CD8-positive, alpha-beta memory T cell (primary cell): Measurements from ENCODE around the gene RGS7. TPM values are rescaled to one million over a fixed set of nuclear protein-coding genes. Genes with fewer than 3 reads are reported as not detected.
"Not testable (repeated sequence)": the region's sequence is repeated elsewhere in the genome, so short reads cannot be mapped to it uniquely, and the experiment has no call there.

ENCODE experiments used
- CTCF ChIA-PET: fragments of 350-600 bp; sonication (Branson Sonifier 250); formaldehyde crosslinking; loops from one replicate; lab custom pipeline; 2021; ENCODE audit warnings: antibody characterized with exemption; lab: Charles Lee
- POLR2A ChIA-PET: fragments of 350-600 bp; sonication (Branson Sonifier 250); formaldehyde crosslinking; loops from one replicate; lab custom pipeline; 2021; ENCODE audit warnings: antibody characterized with exemption; lab: Charles Lee
- DNase-seq, 5 donors: peaks; one replicate each; pipeline versions ENCODE4 v3.0.0 to v3.0.0-alpha.2; 2020 to 2022; ENCODE audit warnings: mixed read lengths in 1 of 5
- H3K27ac ChIP-seq: one replicate; pipeline ENCODE4 v1.7.0; 2013; ENCODE audit warnings: low read depth, mild to moderate bottlenecking, low read length, moderate library complexity
- H3K27me3 ChIP-seq: 2 replicates; pipeline ENCODE4 v1.7.0; 2013; ENCODE audit warnings: low read length, mild to moderate bottlenecking; ENCODE audit not compliant: insufficient read depth, poor library complexity, severe bottlenecking
- H3K36me3 ChIP-seq: 2 replicates; pipeline ENCODE4 v1.7.0; 2013; ENCODE audit warnings: mild to moderate bottlenecking, low read length, moderate library complexity; ENCODE audit not compliant: insufficient read depth
- H3K4me1 ChIP-seq: 2 replicates; pipeline ENCODE4 v1.7.0; 2013; ENCODE audit warnings: mild to moderate bottlenecking, low read length, moderate library complexity; ENCODE audit not compliant: insufficient read depth
- H3K4me3 ChIP-seq: 2 replicates; pipeline ENCODE4 v1.7.0; 2013; ENCODE audit warnings: mild to moderate bottlenecking, low read length
- H3K9me3 ChIP-seq: 2 replicates; pipeline ENCODE4 v1.7.0; 2013; ENCODE audit warnings: mild to moderate bottlenecking, low read length
- H3K27ac Mint-ChIP-seq, 8 donors: one replicate each; pipeline ENCODE4 v1.8.0; 2020 to 2021; ENCODE audit warnings: mixed read lengths in 8 of 8, mild to moderate bottlenecking in 6 of 8, inconsistent platforms in 3 of 8, moderate library complexity in 3 of 8
- H3K27me3 Mint-ChIP-seq, 2 donors: one replicate each; pipeline ENCODE4 v1.8.0; 2020 to 2021; ENCODE audit warnings: mixed read lengths in 2 of 2, mild to moderate bottlenecking in 1 of 2, moderate library complexity in 1 of 2
- H3K36me3 Mint-ChIP-seq, 3 donors: one replicate each; pipeline ENCODE4 v1.8.0; 2020 to 2021; ENCODE audit warnings: mixed read lengths in 3 of 3, inconsistent platforms in 1 of 3, mild to moderate bottlenecking in 1 of 3
- H3K4me1 Mint-ChIP-seq, 3 donors: one replicate each; pipeline ENCODE4 v1.8.0; 2020 to 2021; ENCODE audit warnings: mixed read lengths in 3 of 3, inconsistent platforms in 1 of 3, mild to moderate bottlenecking in 1 of 3
- H3K4me3 Mint-ChIP-seq, 7 donors: one replicate each; pipeline ENCODE4 v1.8.0; 2020 to 2021; ENCODE audit warnings: mixed read lengths in 7 of 7, mild to moderate bottlenecking in 6 of 7, moderate library complexity in 4 of 7, inconsistent platforms in 2 of 7
- H3K9me3 Mint-ChIP-seq, 5 donors: one replicate each; pipeline ENCODE4 v1.8.0; 2020 to 2022; ENCODE audit warnings: mixed read lengths in 5 of 5, mild to moderate bottlenecking in 3 of 5, moderate library complexity in 2 of 5, inconsistent platforms in 1 of 5
- polyA plus RNA-seq: library from polyadenylated mRNA; unstranded; fragments of 300-500 nt; fragmentation: Illumina TruSeq; gene quantifications from one replicate; pipeline ENCODE4 v1.2.3, GENCODE V29; 2021
- total RNA-seq, 2 experiments: library from RNA; stranded (reverse); gene quantifications; one replicate each; pipeline ENCODE4 v1.2.3, GENCODE V29; 2021

The RGS7 gene
- total and polyA plus RNA-seq, 3 experiments from 2014 or later: not detected

DNA sequence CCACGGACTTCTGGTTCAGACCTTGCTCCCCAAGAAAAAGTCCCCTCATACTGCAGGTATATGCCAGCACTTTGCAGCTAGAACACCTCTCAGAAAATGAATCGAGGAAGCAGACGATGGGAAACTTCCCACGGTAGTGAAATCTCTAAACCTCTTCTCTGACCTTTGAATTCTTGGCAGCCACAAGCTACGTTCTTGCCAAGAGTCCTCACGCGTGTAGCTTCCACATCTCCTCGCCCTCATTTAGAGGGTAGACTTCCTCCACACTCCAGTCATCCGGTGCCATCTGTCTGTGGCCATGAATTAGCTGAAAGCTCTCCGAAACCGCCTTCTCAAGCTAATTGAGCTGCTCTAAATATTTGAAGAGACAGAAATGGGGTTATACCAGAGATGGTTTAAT, 127.8 kb downstream of the RGS7 start:
- H3K27ac Mint-ChIP-seq: no peak overlapping the region
- H3K27me3 Mint-ChIP-seq: no peaks in the 10 kb centered on the region
- no peak overlapping the region for H3K4me3 Mint-ChIP-seq
- no peaks in the 10 kb centered on the region for H3K9me3 ChIP-seq
- no peaks in the 10 kb centered on the region for H3K36me3 Mint-ChIP-seq
- H3K4me1 Mint-ChIP-seq: no peaks in the 10 kb centered on the region
- H3K4me3 ChIP-seq: no peak overlapping the region
- ChIA-PET POLR2A (no interaction called here), CTCF (no interaction called here)
- H3K27me3 ChIP-seq: no peaks in the 10 kb centered on the region
- no peaks in the 10 kb centered on the region for H3K36me3 ChIP-seq
- no peak overlapping the region for H3K27ac ChIP-seq
- H3K9me3 Mint-ChIP-seq: peaks cover 4 to 19% (median 8%) of the 10 kb centered on the region in 5 donors
- no peaks in the 10 kb centered on the region for H3K4me1 ChIP-seq
- no peak for DNase-seq

DNA sequence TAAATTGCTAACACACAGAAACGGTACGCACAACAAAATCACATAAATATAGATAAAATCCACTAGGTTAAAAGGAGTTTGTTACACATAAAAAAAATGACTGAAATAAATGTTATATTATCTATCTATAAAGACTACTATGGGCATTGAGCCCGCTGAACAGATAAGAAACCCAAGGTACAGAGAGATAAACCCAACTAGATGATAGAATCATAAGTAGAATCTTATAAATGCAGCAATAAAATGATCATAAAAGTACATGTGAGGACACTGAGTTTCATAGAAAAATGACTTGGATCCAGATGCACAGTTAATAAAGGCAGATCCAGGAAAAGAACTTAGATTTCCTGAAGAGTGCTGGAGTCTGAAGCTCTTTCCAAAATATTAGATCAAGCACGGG, 128.7 kb downstream of the RGS7 start:
- H3K4me1 ChIP-seq: no peaks in the 10 kb centered on the region
- no peak for DNase-seq
- no peaks in the 10 kb centered on the region for H3K9me3 ChIP-seq
- H3K27me3 Mint-ChIP-seq: no peaks in the 10 kb centered on the region
- CTCF ChIA-PET: no interaction called here
- H3K27ac ChIP-seq: no peak overlapping the region
- no peak overlapping the region for H3K4me3 Mint-ChIP-seq
- POLR2A ChIA-PET: no interaction called here
- no peak overlapping the region for H3K4me3 ChIP-seq
- H3K27ac Mint-ChIP-seq: no peak overlapping the region
- H3K27me3 ChIP-seq: no peaks in the 10 kb centered on the region
- no peaks in the 10 kb centered on the region for H3K36me3 ChIP-seq
- no peaks in the 10 kb centered on the region for H3K4me1 Mint-ChIP-seq
- no peaks in the 10 kb centered on the region for H3K36me3 Mint-ChIP-seq
- peaks cover 5 to 16% (median 8%) of the 10 kb centered on the region in 5 donors for H3K9me3 Mint-ChIP-seq

DNA sequence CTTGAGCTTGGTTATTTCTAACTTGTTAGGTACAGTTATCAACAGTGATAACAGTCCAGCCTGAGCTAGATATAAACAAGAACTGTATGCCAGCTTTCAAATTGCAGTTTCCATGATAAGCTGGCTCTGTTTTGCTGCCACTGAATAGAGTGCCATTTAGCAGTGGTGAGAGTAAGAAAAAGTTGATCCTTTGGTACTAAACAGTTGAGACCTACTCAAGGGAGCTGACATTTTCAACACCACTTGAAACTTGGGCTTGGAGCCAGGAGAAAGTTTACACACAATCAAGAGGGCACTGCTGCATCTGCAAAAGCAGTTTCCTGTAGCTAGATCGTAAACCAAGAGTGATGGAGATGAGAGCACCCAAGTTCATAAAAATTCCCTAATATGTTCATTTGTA, 131.3 kb downstream of the RGS7 start:
- Mint-ChIP-seq H3K4me3 (no peak overlapping the region), H3K27ac (no peak overlapping the region)
- POLR2A ChIA-PET: no interaction called here

DNA sequence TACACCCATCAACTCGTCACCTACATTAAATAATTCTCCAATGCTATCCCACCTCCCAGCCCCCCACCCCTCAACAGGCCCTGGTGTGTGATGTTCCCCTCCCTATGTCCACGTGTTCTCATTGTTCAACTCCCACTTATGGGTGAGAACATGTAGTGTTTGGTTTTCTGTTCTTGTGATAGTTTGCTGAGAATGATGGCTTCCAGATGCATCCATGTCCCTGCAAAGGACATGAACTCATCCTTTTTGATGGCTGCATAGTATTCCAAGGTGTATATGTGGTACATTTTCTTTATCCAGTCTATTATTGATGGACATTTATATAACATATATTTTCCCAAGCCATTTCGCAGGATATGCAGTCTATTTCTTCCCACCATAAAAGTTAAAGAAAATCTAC, 132.8 kb downstream of the RGS7 start:
- H3K36me3 Mint-ChIP-seq, DNase-seq, POLR2A ChIA-PET, H3K27ac ChIP-seq, H3K4me3 ChIP-seq, H3K9me3 ChIP-seq, H3K4me1 Mint-ChIP-seq, H3K27ac Mint-ChIP-seq, H3K27me3 Mint-ChIP-seq, H3K27me3 ChIP-seq, H3K4me1 ChIP-seq, CTCF ChIA-PET, H3K36me3 ChIP-seq, H3K4me3 Mint-ChIP-seq: not testable (repeated sequence)
- peaks cover 1 to 28% (median 11%) of the 10 kb centered on the region in 5 donors for H3K9me3 Mint-ChIP-seq

More for the DNA sequence above, 131.3 kb downstream of the RGS7 start:
- CTCF ChIA-PET: no interaction called here
- no peaks in the 10 kb centered on the region for H3K4me1 ChIP-seq
- DNase-seq: no peak
- Mint-ChIP-seq H3K27me3 (no peaks in the 10 kb centered on the region), H3K36me3 (no peaks in the 10 kb centered on the region), H3K4me1 (no peaks in the 10 kb centered on the region), H3K9me3 (peaks cover 5 to 21% (median 11%) of the 10 kb centered on the region in 5 donors)
- no peaks in the 10 kb centered on the region for H3K27me3 ChIP-seq
- no peak overlapping the region for H3K27ac ChIP-seq
- no peak overlapping the region for H3K4me3 ChIP-seq
- no peaks in the 10 kb centered on the region for H3K9me3 ChIP-seq
- H3K36me3 ChIP-seq: no peaks in the 10 kb centered on the region

DNA sequence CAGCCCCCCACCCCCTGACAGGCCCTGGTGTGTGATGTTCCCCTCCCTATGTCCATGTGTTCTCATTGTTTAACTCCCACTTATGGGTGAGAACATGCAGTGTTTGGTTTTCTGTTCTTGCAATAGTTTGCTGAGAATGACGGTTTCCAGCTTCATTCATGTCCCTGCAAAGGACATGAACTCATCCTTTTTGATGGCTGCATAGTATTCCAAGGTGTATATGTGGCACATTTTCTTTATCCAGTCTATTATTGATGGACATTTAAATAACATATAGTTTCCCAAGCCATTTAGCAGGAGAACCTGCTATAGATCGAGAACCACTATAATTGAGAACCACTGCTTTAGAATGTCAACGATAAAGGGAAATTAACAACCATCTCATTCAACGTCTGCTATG, 134.2 kb downstream of the RGS7 start:
- H3K4me1 Mint-ChIP-seq, H3K9me3 ChIP-seq, CTCF ChIA-PET, H3K4me3 Mint-ChIP-seq, DNase-seq, H3K27me3 Mint-ChIP-seq, H3K4me1 ChIP-seq, H3K27ac Mint-ChIP-seq, H3K36me3 Mint-ChIP-seq, POLR2A ChIA-PET, H3K27me3 ChIP-seq, H3K27ac ChIP-seq, H3K36me3 ChIP-seq, H3K4me3 ChIP-seq: not testable (repeated sequence)
- peaks cover 1 to 22% (median 11%) of the 10 kb centered on the region in 5 donors for H3K9me3 Mint-ChIP-seq

DNA sequence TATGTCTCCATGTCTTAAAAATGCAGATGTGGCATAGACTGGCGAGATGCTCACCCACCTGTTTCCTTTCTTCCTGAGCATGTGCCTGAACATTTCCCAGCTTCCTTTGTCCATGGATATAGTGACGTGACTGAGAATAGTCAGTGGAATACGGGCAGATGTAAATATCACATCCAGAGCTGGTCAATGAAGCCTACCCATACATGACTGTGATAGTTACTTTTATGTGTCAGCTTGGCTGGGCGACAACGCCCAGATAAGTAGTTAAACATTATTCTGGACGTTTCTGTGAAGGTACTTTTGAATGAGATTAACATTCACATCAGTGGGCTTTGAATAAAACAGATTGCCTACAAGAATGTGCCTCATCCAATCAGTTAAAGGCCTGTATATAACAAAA, 135.7 kb downstream of the RGS7 start:
- no peak overlapping the region for H3K4me3 Mint-ChIP-seq

DNA sequence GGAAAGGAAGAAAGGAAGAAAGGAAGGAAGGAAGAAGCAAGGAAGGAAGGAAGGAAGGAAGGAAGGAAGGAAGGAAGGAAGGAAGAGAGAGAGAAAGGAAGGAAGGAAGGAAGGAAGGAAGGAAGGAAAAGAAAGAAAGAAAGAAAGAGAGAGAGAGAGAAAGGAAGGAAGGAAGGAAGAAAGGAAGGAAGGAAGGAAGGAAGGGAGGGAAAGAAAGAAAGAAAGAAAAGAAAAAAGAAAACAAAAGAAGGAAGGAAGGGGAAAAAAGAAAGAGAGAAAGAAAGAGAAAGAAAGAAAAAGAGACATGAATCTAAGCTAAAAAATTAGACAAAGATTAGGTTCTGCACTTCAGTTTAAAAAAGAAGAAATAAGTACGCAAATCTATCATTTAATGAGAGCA, 136.1 kb downstream of the RGS7 start:
- H3K4me3 Mint-ChIP-seq, H3K4me3 ChIP-seq, CTCF ChIA-PET, H3K27me3 Mint-ChIP-seq, H3K36me3 Mint-ChIP-seq, H3K4me1 ChIP-seq, H3K36me3 ChIP-seq, DNase-seq, H3K27ac ChIP-seq, POLR2A ChIA-PET, H3K27me3 ChIP-seq, H3K4me1 Mint-ChIP-seq, H3K9me3 ChIP-seq, H3K27ac Mint-ChIP-seq: not testable (repeated sequence)
- peaks cover 3 to 21% (median 9%) of the 10 kb centered on the region in 5 donors for H3K9me3 Mint-ChIP-seq

More for the DNA sequence above, 135.7 kb downstream of the RGS7 start:
- no peaks in the 10 kb centered on the region for H3K9me3 ChIP-seq
- Mint-ChIP-seq H3K36me3 (no peaks in the 10 kb centered on the region), H3K27me3 (peaks cover 0 to 4% of the 10 kb centered on the region in 2 donors), H3K4me1 (no peaks in the 10 kb centered on the region), H3K27ac (no peak overlapping the region), H3K9me3 (peaks cover 3 to 23% (median 11%) of the 10 kb centered on the region in 5 donors)
- H3K27me3 ChIP-seq: no peaks in the 10 kb centered on the region
- H3K27ac ChIP-seq: no peak overlapping the region
- no peaks in the 10 kb centered on the region for H3K4me1 ChIP-seq
- no peak overlapping the region for H3K4me3 ChIP-seq
- ChIA-PET CTCF (no interaction called here), POLR2A (no interaction called here)
- DNase-seq: no peak
- no peaks in the 10 kb centered on the region for H3K36me3 ChIP-seq

DNA sequence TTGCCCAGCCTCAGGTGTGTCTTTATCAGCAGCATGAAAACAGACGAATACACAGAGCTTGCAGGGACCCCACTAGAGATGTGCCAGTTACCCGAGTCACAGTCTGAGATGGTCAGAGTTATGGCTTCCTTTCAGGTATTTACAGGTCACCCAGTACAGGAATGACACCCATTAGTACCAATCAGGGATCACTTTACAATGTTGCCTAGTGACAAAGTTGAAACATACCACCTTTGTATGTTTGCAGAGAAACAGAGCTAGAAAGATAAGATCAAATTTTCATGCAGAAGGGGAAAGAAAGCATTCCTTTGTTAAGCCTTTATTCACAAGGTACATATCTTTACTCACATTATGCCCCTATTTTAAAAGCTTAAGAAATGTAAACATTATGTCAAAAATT, 137.6 kb downstream of the RGS7 start:
- no peaks in the 10 kb centered on the region for H3K4me1 ChIP-seq
- DNase-seq: no peak
- H3K9me3 ChIP-seq: no peaks in the 10 kb centered on the region
- Mint-ChIP-seq H3K4me1 (no peaks in the 10 kb centered on the region), H3K27me3 (peaks cover 0 to 4% of the 10 kb centered on the region in 2 donors), H3K9me3 (peaks cover 3 to 16% (median 9%) of the 10 kb centered on the region in 5 donors), H3K4me3 (no peak overlapping the region), H3K36me3 (no peaks in the 10 kb centered on the region), H3K27ac (no peak overlapping the region)
- H3K4me3 ChIP-seq: no peak overlapping the region
- CTCF ChIA-PET: no interaction called here
- no peaks in the 10 kb centered on the region for H3K27me3 ChIP-seq
- POLR2A ChIA-PET: no interaction called here
- no peak overlapping the region for H3K27ac ChIP-seq
- H3K36me3 ChIP-seq: no peaks in the 10 kb centered on the region

DNA sequence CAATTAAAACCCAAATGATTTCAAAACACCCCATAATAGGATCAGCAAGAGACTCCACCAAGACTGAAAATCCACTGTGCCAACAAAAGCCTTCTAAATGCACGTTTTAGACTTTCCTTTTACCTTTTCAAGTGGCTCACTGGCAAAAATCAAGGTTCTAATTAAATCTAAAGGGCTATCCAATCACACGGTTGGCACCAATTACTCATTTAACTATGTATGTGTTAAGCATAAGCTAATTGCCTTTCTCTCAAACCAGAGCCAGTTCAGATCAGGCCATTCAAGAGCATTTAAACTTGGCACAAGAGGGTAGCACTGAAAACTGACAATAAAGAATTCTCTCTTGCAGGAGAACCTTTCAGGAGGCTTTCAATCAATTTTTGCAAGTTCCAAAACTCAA, 139.5 kb downstream of the RGS7 start:
- Histone ChIP-seq H3K9me3 (no peaks in the 10 kb centered on the region), H3K4me3 (no peak overlapping the region), H3K27ac (no peak overlapping the region), H3K4me1 (no peaks in the 10 kb centered on the region), H3K36me3 (no peaks in the 10 kb centered on the region), H3K27me3 (no peaks in the 10 kb centered on the region)
- H3K27ac Mint-ChIP-seq: no peak overlapping the region
- H3K36me3 Mint-ChIP-seq: no peaks in the 10 kb centered on the region
- DNase-seq: no peak
- ChIA-PET CTCF (no interaction called here), POLR2A (no interaction called here)
- H3K9me3 Mint-ChIP-seq: peaks cover 2 to 11% (median 6%) of the 10 kb centered on the region in 5 donors
- H3K4me3 Mint-ChIP-seq: no peak overlapping the region
- peaks cover 0 to 4% of the 10 kb centered on the region in 2 donors for H3K27me3 Mint-ChIP-seq
- H3K4me1 Mint-ChIP-seq: no peaks in the 10 kb centered on the region
